Caco-2 (cell line): Measurements from ENCODE around the gene AMFR. TPM values are rescaled to one million over a fixed set of nuclear protein-coding genes. Genes with fewer than 3 reads are reported as not detected.

Experiments used
- BruUV-seq: library from RNA; stranded (reverse); fragments of 400-500 nt; replicated peaks from 2 replicates; lab custom pipeline; 2021; lab: Mats Ljungman, UMichigan
- CTCF ChIA-PET: fragments of 300-600 bp; sonication (Branson Sonifier 250); formaldehyde crosslinking; loops from one replicate; lab custom pipeline; 2022; ENCODE audit warnings: antibody characterized with exemption; lab: Charles Lee
- POLR2A ChIA-PET: fragments of 300-600 bp; sonication (Branson Sonifier 250); formaldehyde crosslinking; loops from one replicate; lab custom pipeline; 2022; ENCODE audit warnings: antibody characterized with exemption; lab: Charles Lee
- DNase-seq, 2 experiments: peaks; one replicate each; pipeline versions ENCODE4 v3.0.0 to v3.0.0-alpha.2; 2020 to 2022
- H3K27me3 ChIP-seq: replicated peaks from 2 replicates; pipeline ENCODE4 v1.6.0; 2011; ENCODE audit warnings: low read length; ENCODE audit not compliant: control insufficient read depth, insufficient read depth
- H3K36me3 ChIP-seq: 2 replicates; pipeline ENCODE4 v1.5.1; 2011; ENCODE audit warnings: low read length; ENCODE audit not compliant: control insufficient read depth, insufficient read depth
- H3K4me1 ChIP-seq: fragments of 250-450 bp; sonication (Bioruptor Pico); 2 replicates; pipeline ENCODE4 v1.5.1; 2020; ENCODE audit warnings: mild to moderate bottlenecking
- H3K4me3 ChIP-seq: 2 replicates; pipeline ENCODE4 v1.5.1; 2011; ENCODE audit warnings: low read depth, mild to moderate bottlenecking, control low read depth, low read length
- H3K9me3 ChIP-seq: fragments of 250-450 bp; sonication (Bioruptor Pico); 2 replicates; pipeline ENCODE4 v1.5.1; 2020; ENCODE audit warnings: mild to moderate bottlenecking, moderate library complexity
- H3K27ac Mint-ChIP-seq: one replicate; pipeline ENCODE4 v1.8.0; 2022; ENCODE audit warnings: mixed read lengths; ENCODE audit not compliant: unreplicated experiment
- H3K27me3 Mint-ChIP-seq: one replicate; pipeline ENCODE4 v1.8.0; 2022; ENCODE audit warnings: mixed read lengths; ENCODE audit not compliant: insufficient read depth, unreplicated experiment
- H3K36me3 Mint-ChIP-seq: one replicate; pipeline ENCODE4 v1.8.0; 2022; ENCODE audit warnings: mild to moderate bottlenecking, mixed read lengths; ENCODE audit not compliant: insufficient read depth, unreplicated experiment
- H3K4me1 Mint-ChIP-seq: one replicate; pipeline ENCODE4 v1.8.0; 2022; ENCODE audit warnings: low read depth, mixed read lengths; ENCODE audit not compliant: unreplicated experiment
- H3K4me3 Mint-ChIP-seq: one replicate; pipeline ENCODE4 v1.8.0; 2022; ENCODE audit warnings: mild to moderate bottlenecking, moderate library complexity, mixed read lengths; ENCODE audit not compliant: unreplicated experiment
- H3K9me3 Mint-ChIP-seq: one replicate; pipeline ENCODE4 v1.8.0; 2022; ENCODE audit warnings: mixed read lengths; ENCODE audit not compliant: unreplicated experiment
- CTCF ChIP-seq, 2 experiments: fragments of 200-600 bp in 1 of 2; IDR thresholded peaks; 1 replicate in 1 of 2; 2 replicates in 1 of 2; pipeline versions ENCODE4 v1.5.1 to v1.8.0; 2011 to 2022; ENCODE audit warnings: antibody characterized with exemption in 1 of 2, control low read depth in 1 of 2, inconsistent platforms in 1 of 2, low read depth in 1 of 2, low read length in 1 of 2, mild to moderate bottlenecking in 1 of 2, moderate library complexity in 1 of 2; ENCODE audit not compliant: insufficient read depth in 1 of 2, severe bottlenecking in 1 of 2, unreplicated experiment in 1 of 2
- intact Hi-C: fragments of 100-400 bp; cut with micrococcal nuclease; formaldehyde crosslinking; loops from one replicate; pipeline ENCODE4 v1.10.0; 2022; ENCODE audit not compliant: unreplicated experiment
- total RNA-seq: library from RNA; stranded (reverse); gene quantifications from 2 replicates; pipeline ENCODE4 v1.2.3, GENCODE V29; 2022

Gene AMFR
- total RNA-seq, 1 experiment from 2014 or later = 106 TPM

DNA sequence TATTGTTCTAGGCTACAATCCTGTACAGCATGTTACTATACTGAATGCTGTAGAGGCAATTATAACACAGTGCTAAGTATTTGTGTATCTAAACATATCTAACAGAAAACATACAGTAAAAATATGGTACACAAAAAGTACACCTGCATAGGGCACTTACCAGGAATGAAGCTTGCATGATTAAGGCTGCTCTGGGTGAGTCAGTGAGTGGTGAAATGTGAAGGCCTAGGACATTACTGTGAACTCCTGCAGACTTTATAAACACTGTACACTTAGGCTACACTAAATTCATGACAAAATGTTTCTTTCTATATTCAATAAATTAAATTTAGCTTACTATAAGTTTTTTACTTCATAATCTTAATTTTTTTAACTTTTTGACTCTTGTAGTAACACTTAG lies 37.1 kb downstream of the AMFR start:
- Histone ChIP-seq H3K36me3 (peaks cover 3% of the 10 kb centered on the region), H3K9me3 (no peaks in the 10 kb centered on the region), H3K27me3 (no peaks in the 10 kb centered on the region), H3K4me1 (no peaks in the 10 kb centered on the region), H3K4me3 (no peak overlapping the region)
- no peak for TF ChIP-seq CTCF (IDR thresholded peaks at IDR 0.05; ENCODE audit: insufficient read depth in 1 of 2, low read depth in 1 of 2, low read length in 1 of 2, severe bottlenecking in 1 of 2, unreplicated experiment in 1 of 2)
- Mint-ChIP-seq H3K36me3 (peaks cover 58% of the 10 kb centered on the region), H3K27me3 (no peaks in the 10 kb centered on the region), H3K9me3 (peaks cover 9% of the 10 kb centered on the region), H3K4me1 (no peaks in the 10 kb centered on the region), H3K27ac (no peak overlapping the region), H3K4me3 (no peak overlapping the region)
- POLR2A ChIA-PET = no interaction called here
- BruUV-seq = no TSS peak
- DNase-seq = no peak
- intact Hi-C loops = no loop called here
- CTCF ChIA-PET = no interaction called here

DNA sequence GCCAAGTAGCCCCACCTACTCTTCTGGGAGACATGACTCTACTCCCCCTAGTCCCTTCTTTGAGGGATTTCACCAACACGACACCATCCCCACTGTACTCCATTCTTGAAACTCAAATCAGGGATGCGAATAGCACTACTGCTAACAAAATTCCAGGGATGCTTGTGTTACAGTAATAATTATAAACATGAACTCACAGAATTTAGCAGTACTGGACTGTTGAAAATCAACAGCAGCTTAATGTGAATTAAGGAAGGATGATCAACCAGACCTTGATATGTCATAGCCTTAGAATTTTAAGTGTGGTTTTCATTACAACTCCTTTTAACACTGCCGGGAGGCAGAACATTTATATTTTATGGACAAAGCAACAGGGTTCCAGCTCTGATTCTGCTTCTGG lies 37.9 kb downstream of the AMFR start:
- Mint-ChIP-seq H3K9me3 (peaks cover 10% of the 10 kb centered on the region), H3K36me3 (peaks cover 60% of the 10 kb centered on the region), H3K4me3 (no peak overlapping the region), H3K27me3 (no peaks in the 10 kb centered on the region), H3K27ac (no peak overlapping the region), H3K4me1 (no peaks in the 10 kb centered on the region)
- no peak for DNase-seq
- H3K4me1 ChIP-seq = no peaks in the 10 kb centered on the region
- no peak for TF ChIP-seq CTCF (IDR thresholded peaks at IDR 0.05; ENCODE audit: insufficient read depth in 1 of 2, low read depth in 1 of 2, low read length in 1 of 2, severe bottlenecking in 1 of 2, unreplicated experiment in 1 of 2)
- no peak overlapping the region for H3K4me3 ChIP-seq
- no peaks in the 10 kb centered on the region for H3K27me3 ChIP-seq
- H3K9me3 ChIP-seq = no peaks in the 10 kb centered on the region
- ChIA-PET CTCF (no interaction called here), POLR2A (no interaction called here)
- intact Hi-C loops = no loop called here
- no TSS peak for BruUV-seq
- peaks cover 3% of the 10 kb centered on the region for H3K36me3 ChIP-seq

- no peak overlapping the region for H3K4me3 Mint-ChIP-seq
- no peaks in the 10 kb centered on the region for H3K4me1 Mint-ChIP-seq
- H3K9me3 Mint-ChIP-seq = peaks cover 28% of the 10 kb centered on the region
- ChIA-PET CTCF (no interaction called here), POLR2A (no interaction called here)
- intact Hi-C loops = no loop called here
- H3K27me3 ChIP-seq = no peaks in the 10 kb centered on the region
- no peaks in the 10 kb centered on the region for H3K4me1 ChIP-seq
- H3K36me3 ChIP-seq = peaks cover 4% of the 10 kb centered on the region
- H3K27me3 Mint-ChIP-seq = no peaks in the 10 kb centered on the region
- H3K36me3 Mint-ChIP-seq = peaks cover 63% of the 10 kb centered on the region
- H3K27ac Mint-ChIP-seq = no peak overlapping the region
- DNase-seq = no peak
- peaks cover 22% of the 10 kb centered on the region for H3K9me3 ChIP-seq
- no peak for TF ChIP-seq CTCF (IDR thresholded peaks at IDR 0.05; ENCODE audit: insufficient read depth in 1 of 2, low read depth in 1 of 2, low read length in 1 of 2, severe bottlenecking in 1 of 2, unreplicated experiment in 1 of 2)
- BruUV-seq = no TSS peak
- H3K4me3 ChIP-seq = no peak overlapping the region
Measured at GRCh38 chr16:56384074-56384721, 41.1 kb downstream of the AMFR start.
